ENCODE measurements around the gene GALNT13.

Gene GALNT13

GRCh38 chr2:154291927-154292326, 420.2 kb downstream of the GALNT13 start:
- Histone ChIP-seq H3K9ac (ENCODE audit: low read depth, low read length, poor library complexity) (no peak overlapping the region), H2BK15ac (ENCODE audit: low read length) (no peak overlapping the region), H3K14ac (ENCODE audit: low read length) (no peak overlapping the region), H4K8ac (ENCODE audit: low read depth, low read length) (no peak overlapping the region), H2BK5ac (ENCODE audit: low read length) (no peak overlapping the region), H2BK12ac (ENCODE audit: low read length) (no peak overlapping the region), H3K27ac (replicated peaks; ENCODE audit: low read length) (no peak overlapping the region), H3K9me3 (replicated peaks in 1 of 2; ENCODE audit: control insufficient read depth in 2 of 2, insufficient read depth in 1 of 2, low read depth in 1 of 2, low read length in 2 of 2) (peaks cover 3 to 8% of the 10 kb centered on the region in 2 donors), H2AFZ (ENCODE audit: low read length) (no peak overlapping the region), H3K4me1 (ENCODE audit: control insufficient read depth in 2 of 2, insufficient read depth in 1 of 2, low read depth in 1 of 2, low read length in 2 of 2) (no peaks in the 10 kb centered on the region), H3K23ac (ENCODE audit: low read depth, low read length, poor library complexity) (no peak overlapping the region), H3K4ac (ENCODE audit: low read length) (no peak overlapping the region), H3K18ac (ENCODE audit: low read length) (no peak overlapping the region), H3K4me2 (ENCODE audit: insufficient read depth, low read length, poor library complexity, severe bottlenecking) (no peak overlapping the region), H3K79me1 (ENCODE audit: low read depth, low read length) (no peaks in the 10 kb centered on the region), H3K36me3 (replicated peaks in 1 of 2; ENCODE audit: control insufficient read depth in 2 of 2, insufficient read depth in 2 of 2, low read length in 2 of 2) (no peaks in the 10 kb centered on the region), H3K4me3 (ENCODE audit: low read length in 2 of 2) (no peak overlapping the region), H3K27me3 (ENCODE audit: control insufficient read depth in 3 of 3, insufficient read depth in 3 of 3, low read depth in 1 of 3, low read length in 3 of 3) (no peaks in the 10 kb centered on the region), H2AK5ac (ENCODE audit: low read depth, low read length) (no peak overlapping the region), H4K91ac (ENCODE audit: low read depth, low read length, poor library complexity) (no peak overlapping the region), H2BK120ac (ENCODE audit: low read depth, low read length) (no peak overlapping the region)
- DNase-seq (ENCODE audit: low spot score) = no peak
- no CpG with 5 or more reads among the region's 3 CpGs for WGBS, 2 donors (ENCODE audit: extremely low coverage in 2 of 2, insufficient read length in 2 of 2, insufficient replicate concordance in 1 of 2)

- H3K18ac ChIP-seq (ENCODE audit: low read length) = no peak overlapping the region
- H2BK12ac ChIP-seq (ENCODE audit: low read length) = no peak overlapping the region
- no peaks in the 10 kb centered on the region for H3K4me1 ChIP-seq (ENCODE audit: control insufficient read depth in 2 of 2, insufficient read depth in 1 of 2, low read depth in 1 of 2, low read length in 2 of 2)
- DNase-seq (ENCODE audit: low spot score) = no peak
- no peaks in the 10 kb centered on the region for H3K27me3 ChIP-seq (ENCODE audit: control insufficient read depth in 3 of 3, insufficient read depth in 3 of 3, low read depth in 1 of 3, low read length in 3 of 3)
- H2AFZ ChIP-seq (ENCODE audit: low read length) = no peak overlapping the region
- no peak overlapping the region for H3K14ac ChIP-seq (ENCODE audit: low read length)
- no peaks in the 10 kb centered on the region for H3K36me3 ChIP-seq (replicated peaks in 1 of 2; ENCODE audit: control insufficient read depth in 2 of 2, insufficient read depth in 2 of 2, low read length in 2 of 2)
- H2AK5ac ChIP-seq (ENCODE audit: low read depth, low read length) = no peak overlapping the region
- no peak overlapping the region for H3K4me2 ChIP-seq (ENCODE audit: insufficient read depth, low read length, poor library complexity, severe bottlenecking)
- no peak overlapping the region for H4K91ac ChIP-seq (ENCODE audit: low read depth, low read length, poor library complexity)
- H2BK5ac ChIP-seq (ENCODE audit: low read length) = no peak overlapping the region
- no peak overlapping the region for H2BK120ac ChIP-seq (ENCODE audit: low read depth, low read length)
- H3K9ac ChIP-seq (ENCODE audit: low read depth, low read length, poor library complexity) = no peak overlapping the region
- no peak overlapping the region for H3K23ac ChIP-seq (ENCODE audit: low read depth, low read length, poor library complexity)
- H3K79me1 ChIP-seq (ENCODE audit: low read depth, low read length) = no peaks in the 10 kb centered on the region
- H3K4me3 ChIP-seq (ENCODE audit: low read length in 2 of 2) = no peak overlapping the region
- no peak overlapping the region for H3K4ac ChIP-seq (ENCODE audit: low read length)
- no peak overlapping the region for H2BK15ac ChIP-seq (ENCODE audit: low read length)
- no peak overlapping the region for H4K8ac ChIP-seq (ENCODE audit: low read depth, low read length)
- H3K9me3 ChIP-seq (replicated peaks in 1 of 2; ENCODE audit: control insufficient read depth in 2 of 2, insufficient read depth in 1 of 2, low read depth in 1 of 2, low read length in 2 of 2) = peaks cover 0 to 2% of the 10 kb centered on the region in 2 donors
- no peak overlapping the region for H3K27ac ChIP-seq (replicated peaks; ENCODE audit: low read length)
Measured at GRCh38 chr2:154293864-154294263, 422.1 kb downstream of the GALNT13 start.

- no peaks in the 10 kb centered on the region for H3K9me3 ChIP-seq (replicated peaks in 1 of 2; ENCODE audit: control insufficient read depth in 2 of 2, insufficient read depth in 1 of 2, low read depth in 1 of 2, low read length in 2 of 2)
- no peaks in the 10 kb centered on the region for H3K27me3 ChIP-seq (ENCODE audit: control insufficient read depth in 3 of 3, insufficient read depth in 3 of 3, low read depth in 1 of 3, low read length in 3 of 3)
- H3K4me1 ChIP-seq (ENCODE audit: control insufficient read depth in 2 of 2, insufficient read depth in 1 of 2, low read depth in 1 of 2, low read length in 2 of 2) = no peaks in the 10 kb centered on the region
- H3K4me3 ChIP-seq (ENCODE audit: low read length in 2 of 2) = no peak overlapping the region
- H2AK5ac ChIP-seq (ENCODE audit: low read depth, low read length) = no peak overlapping the region
- H3K36me3 ChIP-seq (replicated peaks in 1 of 2; ENCODE audit: control insufficient read depth in 2 of 2, insufficient read depth in 2 of 2, low read length in 2 of 2) = no peaks in the 10 kb centered on the region
- H2BK15ac ChIP-seq (ENCODE audit: low read length) = no peak overlapping the region
- no peak for DNase-seq (ENCODE audit: low spot score)
- H2BK5ac ChIP-seq (ENCODE audit: low read length) = no peak overlapping the region
- H2BK12ac ChIP-seq (ENCODE audit: low read length) = no peak overlapping the region
- no peak overlapping the region for H2AFZ ChIP-seq (ENCODE audit: low read length)
- no peak overlapping the region for H3K9ac ChIP-seq (ENCODE audit: low read depth, low read length, poor library complexity)
- H3K27ac ChIP-seq (replicated peaks; ENCODE audit: low read length) = no peak overlapping the region
- no peak overlapping the region for H3K23ac ChIP-seq (ENCODE audit: low read depth, low read length, poor library complexity)
- H2BK120ac ChIP-seq (ENCODE audit: low read depth, low read length) = no peak overlapping the region
- no peak overlapping the region for H3K4me2 ChIP-seq (ENCODE audit: insufficient read depth, low read length, poor library complexity, severe bottlenecking)
- no CpG with 5 or more reads among the region's 3 CpGs for WGBS, 2 donors (ENCODE audit: extremely low coverage in 2 of 2, insufficient read length in 2 of 2, insufficient replicate concordance in 1 of 2)
- no peak overlapping the region for H3K14ac ChIP-seq (ENCODE audit: low read length)
- H3K79me1 ChIP-seq (ENCODE audit: low read depth, low read length) = no peaks in the 10 kb centered on the region
- H3K18ac ChIP-seq (ENCODE audit: low read length) = no peak overlapping the region
- H4K91ac ChIP-seq (ENCODE audit: low read depth, low read length, poor library complexity) = no peak overlapping the region
- H3K4ac ChIP-seq (ENCODE audit: low read length) = no peak overlapping the region
- H4K8ac ChIP-seq (ENCODE audit: low read depth, low read length) = no peak overlapping the region
Measured at GRCh38 chr2:154306266-154306970, 434.7 kb downstream of the GALNT13 start.

- no peaks in the 10 kb centered on the region for H3K79me1 ChIP-seq (ENCODE audit: low read depth, low read length)
- WGBS, 2 donors (ENCODE audit: extremely low coverage in 2 of 2, insufficient read length in 2 of 2, insufficient replicate concordance in 1 of 2) = no CpG with 5 or more reads among the region's 1 CpG
- no peak overlapping the region for H2BK15ac ChIP-seq (ENCODE audit: low read length)
- H2AK5ac ChIP-seq (ENCODE audit: low read depth, low read length) = no peak overlapping the region
- no peaks in the 10 kb centered on the region for H3K4me1 ChIP-seq (ENCODE audit: control insufficient read depth in 2 of 2, insufficient read depth in 1 of 2, low read depth in 1 of 2, low read length in 2 of 2)
- no peak overlapping the region for H3K23ac ChIP-seq (ENCODE audit: low read depth, low read length, poor library complexity)
- no peaks in the 10 kb centered on the region for H3K27me3 ChIP-seq (ENCODE audit: control insufficient read depth in 3 of 3, insufficient read depth in 3 of 3, low read depth in 1 of 3, low read length in 3 of 3)
- H3K4me3 ChIP-seq (ENCODE audit: low read length in 2 of 2) = no peak overlapping the region
- no peak overlapping the region for H3K4ac ChIP-seq (ENCODE audit: low read length)
- no peak overlapping the region for H3K18ac ChIP-seq (ENCODE audit: low read length)
- H3K4me2 ChIP-seq (ENCODE audit: insufficient read depth, low read length, poor library complexity, severe bottlenecking) = no peak overlapping the region
- H3K9ac ChIP-seq (ENCODE audit: low read depth, low read length, poor library complexity) = no peak overlapping the region
- H3K9me3 ChIP-seq (replicated peaks in 1 of 2; ENCODE audit: control insufficient read depth in 2 of 2, insufficient read depth in 1 of 2, low read depth in 1 of 2, low read length in 2 of 2) = no peaks in the 10 kb centered on the region
- no peak overlapping the region for H3K14ac ChIP-seq (ENCODE audit: low read length)
- no peak overlapping the region for H2BK5ac ChIP-seq (ENCODE audit: low read length)
- H3K36me3 ChIP-seq (replicated peaks in 1 of 2; ENCODE audit: control insufficient read depth in 2 of 2, insufficient read depth in 2 of 2, low read length in 2 of 2) = no peaks in the 10 kb centered on the region
- no peak overlapping the region for H4K8ac ChIP-seq (ENCODE audit: low read depth, low read length)
- no peak overlapping the region for H2AFZ ChIP-seq (ENCODE audit: low read length)
- no peak overlapping the region for H2BK12ac ChIP-seq (ENCODE audit: low read length)
- H2BK120ac ChIP-seq (ENCODE audit: low read depth, low read length) = no peak overlapping the region
- no peak overlapping the region for H4K91ac ChIP-seq (ENCODE audit: low read depth, low read length, poor library complexity)
- H3K27ac ChIP-seq (replicated peaks; ENCODE audit: low read length) = no peak overlapping the region
- no peak for DNase-seq (ENCODE audit: low spot score)
Measured at GRCh38 chr2:154307007-154307406, 435.3 kb downstream of the GALNT13 start.
